K562 (cell line): ENCODE results near the gene CRADD. TPM values are rescaled to one million over a fixed set of nuclear protein-coding genes. Genes with fewer than 3 reads are reported as not detected.

Source experiments
- ARHGAP35 ChIP-seq: fragments of 450-650 bp; IDR thresholded peaks from 2 replicates; pipeline ENCODE4 v1.6.1; 2018; ENCODE audit not compliant: partially characterized antibody
- ATF6 ChIP-seq: sonication (generic); formaldehyde crosslinking; IDR thresholded peaks from 2 replicates; pipeline ENCODE4 v1.4.0; 2020; ENCODE audit warnings: mild to moderate bottlenecking, missing genetic modification reagents
- BCOR ChIP-seq: fragments of 450-650 bp; IDR thresholded peaks from 2 replicates; pipeline ENCODE4 v1.6.1; 2016
- BHLHE40 ChIP-seq: IDR thresholded peaks from 2 replicates; pipeline ENCODE4 v1.6.1; 2011; ENCODE audit warnings: low read length, improper control_type of control experiment
- ERF ChIP-seq: fragments of 450-650 bp; formaldehyde crosslinking; IDR thresholded peaks from 2 replicates; pipeline ENCODE4 v1.4.0; 2020; ENCODE audit warnings: mild to moderate bottlenecking, mixed read lengths
- GTF2A2 ChIP-seq: IDR thresholded peaks from 2 replicates; pipeline ENCODE4 v1.6.1; 2016; ENCODE audit warnings: mild to moderate bottlenecking, missing genetic modification characterization, missing compliant biosample characterization
- HDAC1 ChIP-seq, 2 experiments: fragments of 450-650 bp; IDR thresholded peaks; 2 replicates each; pipeline ENCODE4 v1.6.1; 2016 to 2017; ENCODE audit warnings: inconsistent platforms in 1 of 2, mild to moderate bottlenecking in 1 of 2, moderate library complexity in 1 of 2
- HDAC3 ChIP-seq: fragments of 450-650 bp; IDR thresholded peaks from 2 replicates; pipeline ENCODE4 v1.6.1; 2018; ENCODE audit warnings: borderline replicate concordance, mild to moderate bottlenecking, moderate library complexity; ENCODE audit not compliant: partially characterized antibody
- JUNB ChIP-seq: fragments of 450-650 bp; formaldehyde crosslinking; conservative IDR thresholded peaks from 2 replicates; pipeline ENCODE4 v1.4.0; 2020; ENCODE audit warnings: mild to moderate bottlenecking
- KDM5B ChIP-seq: fragments of 200-600 bp; sonication (generic); IDR thresholded peaks from 2 replicates; pipeline ENCODE4 v1.6.1; 2012; ENCODE audit warnings: low read depth, mild to moderate bottlenecking, moderate library complexity, low read length, control low read depth, inconsistent platforms; ENCODE audit not compliant: insufficient replicate concordance
- KLF1 ChIP-seq: fragments of 450-650 bp; IDR thresholded peaks from 2 replicates; pipeline ENCODE4 v1.6.1; 2016; ENCODE audit warnings: missing genetic modification characterization, missing compliant biosample characterization
- NFRKB ChIP-seq: fragments of 450-650 bp; IDR thresholded peaks from 2 replicates; pipeline ENCODE4 v1.6.1; 2016; ENCODE audit warnings: low read depth
- PKNOX1 ChIP-seq: fragments of 450-650 bp; IDR thresholded peaks from 2 replicates; pipeline ENCODE4 v1.6.1; 2016
- RBBP5 ChIP-seq: fragments of 200-600 bp; sonication (generic); IDR thresholded peaks from 2 replicates; pipeline ENCODE4 v1.6.1; 2012; ENCODE audit warnings: borderline replicate concordance, mild to moderate bottlenecking, low read length, control low read depth, inconsistent platforms; ENCODE audit not compliant: insufficient read depth, poor library complexity, severe bottlenecking
- SMARCC2 ChIP-seq: fragments of 450-650 bp; IDR thresholded peaks from 2 replicates; pipeline ENCODE4 v1.6.1; 2017; ENCODE audit warnings: antibody characterized with exemption, moderate library complexity, mild to moderate bottlenecking, low read depth
- TAL1 ChIP-seq: fragments of 450-650 bp; IDR thresholded peaks from 2 replicates; pipeline ENCODE4 v1.6.1; 2016; ENCODE audit warnings: mild to moderate bottlenecking
- TRIM28 ChIP-seq: fragments of 450-650 bp; IDR thresholded peaks from 2 replicates; pipeline ENCODE4 v1.6.1; 2017
- TSHZ1 ChIP-seq: fragments of 250-450 bp; sonication (Bioruptor Pico); IDR thresholded peaks from 2 replicates; pipeline ENCODE4 v1.4.0; 2020; ENCODE audit warnings: mild to moderate bottlenecking, moderate library complexity
- XRCC3 ChIP-seq: fragments of 450-650 bp; IDR thresholded peaks from 2 replicates; pipeline ENCODE4 v1.6.1; 2017; ENCODE audit warnings: mild to moderate bottlenecking, moderate library complexity
- polyA plus RNA-seq, 8 experiments: library from polyadenylated mRNA; depleted of rRNA in 4 of 8; stranded (reverse) in 5 of 8; unstranded in 3 of 8; fragments of >200 nt; fragmentation: Nextera tagmentation in 2 of 8; fragmentation: Illumina TruSeq in 1 of 8; extraction: Ambion mirVana in 2 of 8; extraction: Trizol in 1 of 8; gene quantifications; 2 replicates each; pipeline versions ENCODE4 v1.2.1 to v1.2.3, GENCODE V29; 2011 to 2014; ENCODE audit warnings: inconsistent platforms in 1 of 8, missing spikeins in 1 of 8
- total RNA-seq, 7 experiments: library from RNA; depleted of rRNA in 6 of 7; stranded (reverse); fragments of >200 nt in 6 of 7; fragmentation: Illumina TruSeq in 2 of 7; extraction: Trizol in 2 of 7; gene quantifications; 2 replicates each; pipeline versions ENCODE4 v1.2.1 to v1.2.3, GENCODE V29; 2011 to 2021; ENCODE audit warnings: low replicate concordance in 1 of 7

CRADD gene
- total and polyA plus RNA-seq, 9 of the 15 experiments (the other 6 are each of a cell fraction or from before 2014, with no cell fraction given), result 20.5 to 41.1 (median 25.9) TPM

GRCh38 chr12:93742110-93742934 is 65.1 kb downstream of the CRADD start (continued):
- TF ChIP-seq RBBP5, result peak; percentile 79
- no peak for TF ChIP-seq TRIM28
- no peak for TF ChIP-seq KLF1
- 0 out of 2 replicates have a peak, but pooled peaks have one; percentile 54 for TF ChIP-seq GTF2A2 (tag)
- peak; percentile 45 for TF ChIP-seq PKNOX1
- 0 out of 2 replicates have a peak, but pooled peaks have one; percentile 10 for TF ChIP-seq ERF
- TF ChIP-seq SMARCC2, result peak; percentile 72; the same call in 1 of the 2 replicates
- peak in 1 of 2 experiments; percentile 65; a peak in 1 of 4 replicates for TF ChIP-seq HDAC1 (IDR thresholded peaks at IDR 0.05)
- peak; percentile 49 for TF ChIP-seq KDM5B
- TF ChIP-seq ARHGAP35, result no peak
- peak; percentile 11; the same call in 1 of the 2 replicates for TF ChIP-seq NFRKB
- no peak for TF ChIP-seq JUNB (CRISPR knock-in tag)
- no peak for TF ChIP-seq XRCC3
- peak; percentile 43; the same call in 1 of the 2 replicates for TF ChIP-seq TAL1
- peak; percentile 58 for TF ChIP-seq HDAC3
- TF ChIP-seq BHLHE40, result 0 out of 2 replicates have a peak, but pooled peaks have one; percentile 3
- no peak for TF ChIP-seq ATF6 (CRISPR knock-in tag)
- TF ChIP-seq BCOR, result 0 out of 2 replicates have a peak, but pooled peaks have one; percentile 41
- no peak for TF ChIP-seq TSHZ1 (CRISPR knock-in tag)
